ENCODE results near the gene RUVBL2. TPM values are rescaled to one million over a fixed set of nuclear protein-coding genes. Genes with fewer than 3 reads are reported as not detected.

Gene RUVBL2
- total RNA-seq, 5 donors from 2014 or later (not counting 1 experiment from before 2014, with no cell fraction given) = 20.3 to 48.7 (median 41.4) TPM

- Histone ChIP-seq H3K27me3 (replicated peaks in 1 of 2; ENCODE audit: control insufficient read depth in 2 of 2, extremely low read depth in 1 of 2, insufficient read depth in 2 of 2, low read length in 1 of 2) (no peaks in the 10 kb centered on the region), H3K4me3 (ENCODE audit: control insufficient read depth in 1 of 2, extremely low read depth in 1 of 2, low read length in 1 of 2) (no peak overlapping the region), H3K36me3 (ENCODE audit: control insufficient read depth in 2 of 2, extremely low read depth in 1 of 2, insufficient read depth in 1 of 2, low read length in 1 of 2) (peaks cover 5% of the 10 kb centered on the region in 2 donors), H3K9me3 (no peaks in the 10 kb centered on the region), H3K4me1 (ENCODE audit: control insufficient read depth in 1 of 2, extremely low read depth in 1 of 2, insufficient read depth in 2 of 2, low read length in 2 of 2) (peaks cover 11 to 57% of the 10 kb centered on the region in 2 experiments), H3K27ac (ENCODE audit: low read length) (no peak overlapping the region)
- Mint-ChIP-seq H3K27ac (peak overlapping the region in 1 of 2 donors; percentile 16), H3K4me3 (peak overlapping the region in 2 of 3 donors; percentile 17 to 24), H3K9me3 (no peaks in the 10 kb centered on the region), H3K36me3 (peaks cover 17% of the 10 kb centered on the region), H3K4me1 (peaks cover 41 to 56% (median 55%) of the 10 kb centered on the region in 3 donors), H3K27me3 (no peaks in the 10 kb centered on the region)
- 100% methylated on average over 3 of the region's 8 CpGs for WGBS (ENCODE audit: insufficient coverage)
- ATAC-seq (replicated peaks in 1 of 4) = no peak
- no peak for DNase-seq
- ChIA-PET CTCF (no interaction called here), POLR2A (no interaction called here)
These were observed 35.7 kb upstream of the RUVBL2 start for GRCh38 chr19:48958006-48958405.

DNA sequence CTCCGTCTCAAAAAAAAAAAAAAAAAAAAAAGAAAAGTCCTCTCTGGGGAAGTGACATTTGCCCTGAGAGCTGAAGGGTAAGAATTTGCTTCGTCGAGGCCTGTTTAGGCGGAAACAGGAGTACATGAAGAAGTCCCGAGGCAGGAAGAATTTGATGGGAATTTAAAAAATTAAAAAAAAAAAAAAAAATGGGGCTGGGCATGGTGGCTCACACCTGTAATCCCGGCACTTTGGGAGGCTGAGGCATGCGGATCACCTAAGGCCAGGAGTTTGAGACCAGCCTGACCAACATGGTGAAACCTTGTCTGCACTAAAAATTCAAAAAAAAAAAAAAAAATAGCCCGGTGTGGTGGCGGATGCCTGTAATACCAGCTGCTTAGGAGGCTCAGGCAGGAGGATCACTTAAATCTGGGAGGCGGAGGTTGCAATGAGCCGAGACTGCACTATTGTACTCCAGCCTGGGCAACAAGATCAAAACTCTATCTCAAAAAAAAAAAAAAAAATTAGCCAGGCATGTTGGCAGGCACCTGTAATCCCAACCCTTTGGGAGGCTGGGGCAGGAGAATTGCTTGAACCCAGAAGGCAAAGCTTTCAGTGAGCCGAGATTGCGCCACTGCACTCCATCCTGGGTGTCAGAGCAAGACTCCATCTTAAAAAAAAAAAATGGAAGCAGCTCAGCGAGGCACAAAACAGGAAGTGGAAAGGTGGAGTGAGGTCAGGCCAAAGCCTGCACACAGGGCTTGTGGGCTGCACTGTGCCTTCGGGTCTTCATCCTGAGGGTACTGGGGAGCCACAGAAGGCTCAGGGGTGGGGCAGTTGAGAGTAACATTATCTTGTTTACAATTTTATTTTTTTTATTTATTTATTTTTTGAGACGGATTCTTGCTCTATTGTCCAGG, 34.1 kb upstream of the RUVBL2 start:
- H3K36me3 ChIP-seq (ENCODE audit: control insufficient read depth in 2 of 2, extremely low read depth in 1 of 2, insufficient read depth in 1 of 2, low read length in 1 of 2) = peaks cover 5% of the 10 kb centered on the region in 2 donors
- no peaks in the 10 kb centered on the region for H3K9me3 ChIP-seq
- no peak overlapping the region for H3K4me3 ChIP-seq (ENCODE audit: control insufficient read depth in 1 of 2, extremely low read depth in 1 of 2, low read length in 1 of 2)
- Mint-ChIP-seq H3K4me1 (peaks cover 52 to 68% (median 68%) of the 10 kb centered on the region in 3 donors), H3K36me3 (peaks cover 17% of the 10 kb centered on the region), H3K4me3 (no peak overlapping the region), H3K9me3 (no peaks in the 10 kb centered on the region), H3K27me3 (no peaks in the 10 kb centered on the region), H3K27ac (no peak overlapping the region)
- ChIA-PET POLR2A (interaction anchor here in 1 of 2 donors (0.7 kb wide), 1 partner anchor 11 kb away, joined by 11 read pairs; no protein-coding TSS in a partner anchor), CTCF (interaction anchor here (0.6 to 0.7 kb wide), 3 partner anchors 117 to 1105 kb away, joined by 3 to 6 read pairs (median 3); no protein-coding TSS in a partner anchor)
- WGBS (ENCODE audit: insufficient coverage) = 100% methylated on average over 1 of the region's 16 CpGs
- H3K27ac ChIP-seq (ENCODE audit: low read length) = no peak overlapping the region
- DNase-seq (no peak), ATAC-seq (replicated peaks in 1 of 4) (no peak)
- H3K4me1 ChIP-seq (ENCODE audit: control insufficient read depth in 1 of 2, extremely low read depth in 1 of 2, insufficient read depth in 2 of 2, low read length in 2 of 2) = peaks cover 20 to 68% of the 10 kb centered on the region in 2 experiments
- H3K27me3 ChIP-seq (replicated peaks in 1 of 2; ENCODE audit: control insufficient read depth in 2 of 2, extremely low read depth in 1 of 2, insufficient read depth in 2 of 2, low read length in 1 of 2) = no peaks in the 10 kb centered on the region

DNA sequence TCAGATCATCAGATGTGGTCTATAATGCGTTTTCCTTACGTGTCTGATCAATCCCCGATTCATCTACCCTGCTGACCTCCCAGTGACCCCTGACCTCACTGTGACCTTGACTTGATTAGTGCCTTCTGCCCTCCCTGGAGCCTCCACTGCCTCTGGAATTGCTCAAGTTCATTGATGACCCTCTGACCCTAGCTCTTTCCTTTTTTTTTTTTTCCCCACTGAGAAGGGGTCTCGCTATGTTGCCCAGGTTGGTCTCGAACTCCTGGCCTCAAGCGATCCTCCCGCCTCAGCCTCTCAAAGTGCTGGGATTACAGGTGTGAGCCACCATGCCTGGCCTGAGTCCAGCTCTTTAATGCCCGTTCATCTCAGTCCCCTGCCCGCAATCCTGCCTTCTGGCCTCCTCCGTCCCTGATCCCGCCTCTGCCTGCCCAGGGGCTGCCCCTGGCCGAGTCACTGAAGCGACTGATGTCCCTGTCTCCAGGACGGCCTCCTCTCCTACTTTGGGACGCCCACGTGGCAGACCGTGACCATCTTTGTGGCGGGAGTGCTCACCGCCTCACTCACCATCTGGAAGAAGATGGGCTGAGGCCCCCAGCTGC, 32.5 kb upstream of the RUVBL2 start:
- ChIA-PET CTCF (interaction anchor here in 1 of 2 donors (0.6 kb wide), 1 partner anchor 28 kb away, joined by 7 read pairs; no protein-coding TSS in a partner anchor), POLR2A (interaction anchor here in 1 of 2 donors (0.6 kb wide), 1 partner anchor 303 kb away, joined by 3 read pairs; no protein-coding TSS in a partner anchor)
- H3K27ac ChIP-seq (ENCODE audit: low read length) = no peak overlapping the region
- Mint-ChIP-seq H3K27ac (peak overlapping the region; percentile 78 to 85), H3K4me3 (peak overlapping the region in 1 of 3 donors; percentile 32), H3K27me3 (no peaks in the 10 kb centered on the region), H3K4me1 (peaks cover 52 to 73% (median 70%) of the 10 kb centered on the region in 3 donors), H3K9me3 (no peaks in the 10 kb centered on the region), H3K36me3 (peaks cover 20% of the 10 kb centered on the region)
- H3K36me3 ChIP-seq (ENCODE audit: control insufficient read depth in 2 of 2, extremely low read depth in 1 of 2, insufficient read depth in 1 of 2, low read length in 1 of 2) = peaks cover 4 to 6% of the 10 kb centered on the region in 2 donors
- no peaks in the 10 kb centered on the region for H3K9me3 ChIP-seq
- WGBS (ENCODE audit: insufficient coverage) = 83% methylated on average over 10 of the region's 19 CpGs
- H3K27me3 ChIP-seq (replicated peaks in 1 of 2; ENCODE audit: control insufficient read depth in 2 of 2, extremely low read depth in 1 of 2, insufficient read depth in 2 of 2, low read length in 1 of 2) = no peaks in the 10 kb centered on the region
- peaks cover 21 to 63% of the 10 kb centered on the region in 2 experiments for H3K4me1 ChIP-seq (ENCODE audit: control insufficient read depth in 1 of 2, extremely low read depth in 1 of 2, insufficient read depth in 2 of 2, low read length in 2 of 2)
- no peak overlapping the region for H3K4me3 ChIP-seq (ENCODE audit: control insufficient read depth in 1 of 2, extremely low read depth in 1 of 2, low read length in 1 of 2)
- DNase-seq (no peak), ATAC-seq (replicated peaks in 1 of 4) (no peak)

DNA sequence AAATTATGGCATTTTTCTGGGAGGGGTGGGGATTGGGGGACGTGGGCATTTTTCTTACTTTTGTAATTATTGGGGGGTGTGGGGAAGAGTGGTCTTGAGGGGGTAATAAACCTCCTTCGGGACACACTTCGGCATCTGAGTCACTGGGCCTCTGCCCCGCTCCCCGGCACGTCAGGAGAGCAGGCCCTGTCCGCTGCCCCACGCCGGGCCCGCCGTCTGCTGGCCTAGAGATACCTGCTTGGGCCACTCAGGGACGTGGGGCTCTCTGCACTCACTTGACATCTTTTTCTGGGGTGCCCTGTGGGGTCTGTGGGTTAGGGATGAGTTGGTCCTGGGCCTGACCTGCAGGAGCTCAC, 32.0 kb upstream of the RUVBL2 start:
- no peak for DNase-seq
- 92% methylated on average over 11 of the region's 12 CpGs for WGBS (ENCODE audit: insufficient coverage)

GRCh38 chr19:48962029-48962848, 31.4 kb upstream of the RUVBL2 start:
- Histone ChIP-seq H3K36me3 (ENCODE audit: control insufficient read depth in 2 of 2, extremely low read depth in 1 of 2, insufficient read depth in 1 of 2, low read length in 1 of 2) (peaks cover 0 to 12% of the 10 kb centered on the region in 2 donors), H3K4me1 (ENCODE audit: control insufficient read depth in 1 of 2, extremely low read depth in 1 of 2, insufficient read depth in 2 of 2, low read length in 2 of 2) (peaks cover 22 to 70% of the 10 kb centered on the region in 2 experiments), H3K27ac (ENCODE audit: low read length) (peak overlapping the region; percentile 80), H3K27me3 (replicated peaks in 1 of 2; ENCODE audit: control insufficient read depth in 2 of 2, extremely low read depth in 1 of 2, insufficient read depth in 2 of 2, low read length in 1 of 2) (no peaks in the 10 kb centered on the region), H3K4me3 (ENCODE audit: control insufficient read depth in 1 of 2, extremely low read depth in 1 of 2, low read length in 1 of 2) (no peak overlapping the region), H3K9me3 (no peaks in the 10 kb centered on the region)
- POLR2A ChIA-PET = interaction anchor here in 1 of 2 donors (1.0 kb wide), 1 partner anchor 31 kb away, joined by 5 read pairs; the partner anchor contains the start of genes GYS1 and RUVBL2
- WGBS (ENCODE audit: insufficient coverage) = 43% methylated on average over 22 of the region's 22 CpGs
- CTCF ChIA-PET = no interaction called here
- Mint-ChIP-seq H3K4me1 (peaks cover 57 to 77% (median 68%) of the 10 kb centered on the region in 3 donors), H3K27ac (peak overlapping the region; percentile 87 to 96), H3K4me3 (peak overlapping the region in 2 of 3 donors; percentile 41 to 98), H3K9me3 (no peaks in the 10 kb centered on the region), H3K36me3 (peaks cover 19% of the 10 kb centered on the region), H3K27me3 (no peaks in the 10 kb centered on the region)
- ATAC-seq (replicated peaks in 1 of 4) (peak in 2 of 4 experiments; percentile 4 to 11), DNase-seq (peak in 24 of 35 experiments; percentile 9 to 57 (median 34))

More for the DNA sequence above, 32.0 kb upstream of the RUVBL2 start:
- Mint-ChIP-seq H3K36me3 (peaks cover 22% of the 10 kb centered on the region), H3K27ac (peak overlapping the region; percentile 87 to 96), H3K4me1 (peaks cover 54 to 75% (median 73%) of the 10 kb centered on the region in 3 donors), H3K9me3 (no peaks in the 10 kb centered on the region), H3K27me3 (no peaks in the 10 kb centered on the region), H3K4me3 (peak overlapping the region in 1 of 3 donors; percentile 98)
- Histone ChIP-seq H3K27me3 (replicated peaks in 1 of 2; ENCODE audit: control insufficient read depth in 2 of 2, extremely low read depth in 1 of 2, insufficient read depth in 2 of 2, low read length in 1 of 2) (no peaks in the 10 kb centered on the region), H3K4me3 (ENCODE audit: control insufficient read depth in 1 of 2, extremely low read depth in 1 of 2, low read length in 1 of 2) (no peak overlapping the region), H3K9me3 (no peaks in the 10 kb centered on the region), H3K4me1 (ENCODE audit: control insufficient read depth in 1 of 2, extremely low read depth in 1 of 2, insufficient read depth in 2 of 2, low read length in 2 of 2) (peaks cover 22 to 65% of the 10 kb centered on the region in 2 experiments), H3K36me3 (ENCODE audit: control insufficient read depth in 2 of 2, extremely low read depth in 1 of 2, insufficient read depth in 1 of 2, low read length in 1 of 2) (peaks cover 0 to 10% of the 10 kb centered on the region in 2 donors), H3K27ac (ENCODE audit: low read length) (peak overlapping the region; percentile 80)
- ATAC-seq (replicated peaks in 1 of 4) = no peak
- ChIA-PET POLR2A (interaction anchor here in 1 of 2 donors (0.6 kb wide), 1 partner anchor 303 kb away, joined by 3 read pairs; no protein-coding TSS in a partner anchor), CTCF (interaction anchor here in 1 of 2 donors (0.6 kb wide), 1 partner anchor 29 kb away, joined by 7 read pairs; no protein-coding TSS in a partner anchor)
